GM21717 (cell line): ENCODE data around the gene FAF2.

Experiments used
- ATAC-seq: cut with Tn5 transposase; IDR thresholded peaks from one replicate; pipeline ENCODE4 v1.9.1; 2021; ENCODE audit warnings: mild to moderate bottlenecking, moderate library complexity; ENCODE audit not compliant: unreplicated experiment

The FAF2 gene

DNA sequence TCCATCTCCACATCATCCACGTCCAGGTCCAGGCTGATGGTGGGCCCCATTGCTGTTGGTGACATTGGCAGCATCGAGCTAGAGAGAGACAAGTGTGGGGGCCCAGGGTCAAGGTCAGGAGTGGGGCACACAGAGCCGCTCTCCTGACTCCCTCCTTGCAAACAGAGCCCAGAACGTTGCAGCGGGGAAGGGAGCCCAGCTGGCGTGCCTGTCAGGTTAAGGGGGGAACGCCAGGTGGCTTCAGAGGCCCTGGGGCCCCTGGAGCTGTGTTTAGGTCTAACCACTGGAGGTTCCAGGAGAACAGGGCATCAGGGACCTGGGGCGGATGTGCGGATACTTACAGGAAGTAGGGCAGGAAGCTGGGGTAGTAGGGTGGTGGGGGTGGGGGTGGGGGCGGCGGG is 81.6 kb downstream of the FAF2 start:
- ATAC-seq = no peak

DNA sequence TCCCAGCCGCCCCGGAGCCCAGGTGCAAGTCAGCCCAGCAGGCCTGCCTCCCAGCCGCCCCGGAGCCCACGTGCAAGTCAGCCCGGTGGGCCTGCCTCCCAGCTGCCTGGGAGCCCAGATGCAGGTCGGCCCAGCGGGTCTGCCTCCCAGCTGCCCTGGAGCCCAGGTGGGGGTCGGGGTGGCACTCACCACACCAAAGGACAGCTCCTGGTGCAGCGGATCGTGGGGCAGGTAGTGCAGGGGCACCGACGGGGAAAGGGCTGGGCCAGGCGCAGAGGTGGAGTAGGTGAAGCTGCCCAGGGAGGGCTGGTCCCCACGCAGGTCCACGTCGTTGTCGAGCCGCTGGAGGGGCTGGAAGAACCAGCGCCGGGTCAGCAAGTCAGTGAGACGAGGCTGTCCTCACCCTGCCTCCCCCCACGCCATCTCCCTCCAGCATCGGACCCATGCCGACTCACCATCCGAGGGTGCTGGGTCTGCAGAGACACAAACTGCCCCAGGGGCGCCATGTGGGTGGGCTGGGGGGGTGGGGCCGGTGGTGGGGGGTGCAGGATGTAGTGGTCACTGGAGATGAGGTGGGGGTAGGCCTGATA is 82.3 kb downstream of the FAF2 start:
- ATAC-seq = no peak

DNA sequence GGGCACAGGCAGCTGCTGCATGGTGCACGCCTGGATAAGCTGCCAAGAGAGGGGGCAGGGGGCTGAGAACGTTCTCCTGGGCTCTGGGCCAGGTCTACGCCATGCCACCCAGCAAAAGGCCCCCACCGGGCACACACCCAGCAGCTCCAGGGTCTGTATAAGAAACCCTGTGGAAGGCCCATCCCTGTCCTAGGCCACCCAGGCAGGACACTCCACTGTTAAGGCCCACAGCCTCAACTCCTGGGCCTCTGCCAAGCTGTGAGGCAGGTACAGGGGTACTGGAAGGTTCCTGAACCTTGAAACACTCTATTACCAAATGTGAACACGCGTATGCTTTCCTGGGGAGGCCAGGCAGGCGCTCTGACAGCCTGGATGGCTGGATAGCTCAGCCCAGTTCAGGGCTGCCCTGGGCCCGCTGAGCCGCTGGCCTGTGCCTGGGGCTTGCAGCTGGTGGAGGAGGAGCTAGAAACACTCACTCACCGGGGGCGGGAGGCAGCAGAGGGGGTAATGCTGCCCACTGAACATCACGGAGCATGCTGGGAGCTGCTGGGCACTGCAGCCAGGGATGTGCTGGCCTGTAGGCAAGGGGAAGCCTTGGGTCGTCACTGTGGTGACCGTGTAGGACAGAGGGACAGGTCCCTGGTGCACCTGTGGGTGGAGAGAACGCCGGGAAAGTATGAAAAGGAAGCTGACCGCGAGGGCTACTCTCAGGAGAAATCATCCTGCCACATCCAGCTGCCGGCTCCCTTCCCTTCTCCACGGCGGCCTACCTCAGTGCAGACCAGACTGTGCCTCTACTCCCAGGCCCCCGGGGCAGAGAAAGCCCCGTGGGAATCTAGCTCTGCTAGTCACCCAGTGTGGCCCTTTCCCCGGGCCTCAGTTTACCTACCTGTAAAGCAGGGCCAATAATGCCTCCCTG is 83.1 kb downstream of the FAF2 start:
- no peak for ATAC-seq

DNA sequence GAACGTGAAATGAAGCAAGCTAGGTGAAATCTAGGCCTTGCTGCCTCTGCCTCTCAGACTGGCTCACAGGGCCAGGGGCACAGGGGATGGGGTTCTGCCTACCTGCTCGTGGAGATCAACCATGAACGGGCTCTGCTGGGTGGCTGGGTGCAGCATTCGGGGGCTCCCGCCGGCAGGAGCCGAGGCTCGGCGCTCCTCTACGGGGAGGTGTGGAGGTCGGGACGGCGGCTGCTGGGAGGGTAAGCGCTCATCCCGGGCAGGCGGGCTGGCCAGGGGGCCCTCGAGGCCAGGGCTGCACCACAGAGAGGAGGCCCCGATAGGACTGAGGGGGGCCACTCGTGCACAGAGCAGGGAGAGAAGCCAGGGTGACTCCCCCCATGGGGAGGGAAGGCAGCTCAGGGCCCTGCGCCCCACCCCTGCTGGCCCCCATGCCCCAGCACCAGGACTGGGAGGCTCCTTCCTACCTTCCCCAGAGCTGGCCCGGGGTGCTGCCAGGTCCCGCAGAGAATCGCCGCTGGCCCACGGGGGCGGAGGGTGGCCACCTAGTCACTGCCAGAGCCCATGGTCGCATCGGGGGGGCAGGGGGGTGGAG is 83.8 kb downstream of the FAF2 start:
- ATAC-seq = no peak

DNA sequence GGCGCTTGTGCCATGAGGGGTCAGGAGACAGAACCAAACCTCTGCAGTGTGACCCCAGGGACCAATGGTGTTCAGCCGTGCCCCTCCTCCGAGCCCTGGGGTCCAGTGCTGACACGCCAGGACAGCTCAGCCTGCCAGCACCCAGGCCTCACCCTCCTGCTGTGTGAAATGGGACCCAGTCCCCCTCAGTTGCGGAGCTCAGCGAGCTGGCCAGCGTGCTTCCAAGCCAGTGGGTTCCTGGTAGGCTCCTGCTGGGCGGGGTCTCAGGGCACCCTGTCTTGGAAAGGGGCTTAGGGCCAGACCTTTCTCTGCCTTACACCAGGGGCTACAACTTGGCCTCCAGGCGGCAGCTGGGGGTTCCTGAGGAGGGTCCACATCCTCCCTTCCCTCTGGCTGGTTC is 84.6 kb downstream of the FAF2 start:
- ATAC-seq = no peak

DNA sequence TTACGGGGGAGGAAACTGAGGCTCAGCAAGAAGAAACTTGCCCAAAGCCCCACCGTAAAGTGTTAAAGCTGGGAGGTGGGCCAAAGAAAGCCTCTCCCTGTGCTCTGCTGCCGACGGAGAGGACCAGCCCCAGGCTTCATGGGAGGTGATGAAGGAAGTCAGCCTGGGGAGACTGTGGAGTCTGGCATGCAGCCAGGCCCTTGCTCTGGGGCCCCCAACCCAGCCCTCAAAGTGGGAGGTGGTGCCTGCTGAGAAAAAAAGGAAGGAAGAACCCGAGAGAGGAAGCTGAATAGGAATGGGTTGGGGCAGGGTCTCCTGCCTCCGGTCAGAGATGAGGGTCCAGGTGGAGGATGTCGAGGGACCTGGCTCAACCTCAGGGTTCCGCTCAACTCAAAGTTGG is 85.2 kb downstream of the FAF2 start:
- no peak for ATAC-seq

DNA sequence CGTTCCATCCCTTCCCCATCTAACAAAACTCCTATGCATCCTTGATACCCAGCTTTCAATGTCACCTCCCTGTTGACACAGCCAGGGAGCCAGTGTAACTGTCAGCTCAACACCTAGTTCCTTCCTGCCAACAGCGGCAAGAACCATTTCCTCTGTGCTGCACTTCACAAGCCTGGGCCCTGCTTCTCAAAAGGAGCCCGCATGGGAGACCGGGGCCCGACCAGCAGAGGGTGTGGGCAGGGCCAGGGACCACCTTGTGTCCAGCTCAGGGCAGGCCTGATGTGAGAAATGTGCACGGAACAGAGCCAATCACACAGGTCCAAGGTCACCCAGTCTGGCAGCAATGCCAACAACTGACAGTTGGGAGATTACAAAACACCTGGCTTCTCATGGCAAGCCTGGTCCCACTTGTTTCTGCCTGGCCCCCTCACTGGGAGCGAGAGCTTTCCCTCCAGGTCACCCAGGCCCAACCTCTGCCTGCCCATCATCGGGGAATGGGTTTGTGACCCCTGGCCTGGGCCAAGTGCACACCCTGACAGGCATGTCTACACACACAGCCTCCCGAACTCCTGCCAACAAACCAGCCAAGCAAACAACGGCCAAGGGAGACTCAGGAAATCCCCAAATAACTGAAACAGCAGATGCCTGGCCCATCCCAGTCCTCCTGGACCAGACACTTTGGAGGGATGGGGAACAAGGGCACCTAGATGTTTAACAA is 85.9 kb downstream of the FAF2 start:
- ATAC-seq = no peak

DNA sequence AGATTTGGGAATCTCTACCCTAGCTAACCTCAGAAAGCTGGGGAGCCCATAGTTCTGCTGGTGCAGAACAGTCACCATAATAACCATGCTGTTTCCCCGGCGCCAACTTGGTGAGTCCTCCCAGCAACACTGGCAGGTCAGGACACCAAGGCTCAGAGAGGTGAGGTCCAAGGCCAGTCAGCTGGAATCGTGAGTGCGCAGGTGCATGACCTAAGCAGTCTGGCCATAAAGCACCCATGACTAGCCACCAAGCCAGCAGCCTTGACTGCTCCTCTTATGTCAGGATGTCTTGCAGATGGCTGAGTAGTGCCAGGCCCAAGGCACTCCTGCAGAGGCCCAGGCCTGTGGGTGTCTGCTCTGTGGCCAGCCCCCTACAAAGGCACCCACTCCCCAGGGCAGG is 86.5 kb downstream of the FAF2 start:
- ATAC-seq = no peak

DNA sequence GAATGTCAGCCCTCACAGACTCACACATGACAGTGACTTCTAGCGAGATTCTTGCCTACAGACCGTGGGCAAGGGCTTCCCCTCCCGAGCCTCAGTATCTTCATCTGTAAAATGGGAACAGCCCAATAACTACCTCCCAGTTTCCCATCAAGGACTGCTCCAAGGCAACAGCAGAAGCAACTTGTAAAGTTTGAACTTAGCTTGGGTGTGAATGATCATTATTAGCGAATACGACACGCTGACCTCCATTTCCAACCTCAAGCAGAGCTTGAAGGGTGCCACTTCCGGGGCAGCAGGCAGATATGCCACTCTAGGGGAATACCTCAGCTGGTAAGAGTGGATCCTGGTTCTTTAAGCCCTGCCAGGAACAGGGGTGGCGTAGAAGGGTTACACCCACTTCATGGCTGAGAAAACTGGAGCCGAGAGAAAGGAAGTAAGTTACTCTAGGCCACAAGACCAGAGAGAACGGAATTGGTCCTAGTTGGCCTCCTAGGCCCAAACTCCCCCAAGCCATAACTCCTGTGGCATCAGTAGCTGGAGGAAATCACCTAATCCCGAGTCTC is 87.0 kb downstream of the FAF2 start:
- no peak for ATAC-seq

DNA sequence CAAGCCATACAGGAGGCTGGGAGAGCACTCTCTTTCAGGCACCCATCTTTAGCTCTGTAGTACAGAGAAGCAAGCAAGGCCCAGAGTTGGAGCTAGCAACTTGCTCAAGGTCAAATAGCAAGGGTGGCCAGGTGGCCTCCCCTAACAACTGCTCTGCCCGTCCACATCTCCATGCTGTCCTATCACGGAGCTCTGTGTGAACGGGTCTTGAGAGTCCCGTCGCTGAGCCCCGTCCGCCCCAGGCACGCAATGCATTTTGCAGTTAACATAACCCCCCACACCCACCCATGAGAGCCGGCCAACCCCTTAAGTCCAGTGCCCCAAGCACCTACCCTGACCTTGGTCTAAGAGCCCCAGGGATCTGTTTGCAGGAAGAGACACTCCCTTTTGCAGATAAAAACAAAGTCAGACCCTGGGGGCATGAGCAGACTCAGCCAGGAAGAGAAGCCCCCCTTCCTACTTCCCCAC is 87.5 kb downstream of the FAF2 start:
- ATAC-seq = no peak

DNA sequence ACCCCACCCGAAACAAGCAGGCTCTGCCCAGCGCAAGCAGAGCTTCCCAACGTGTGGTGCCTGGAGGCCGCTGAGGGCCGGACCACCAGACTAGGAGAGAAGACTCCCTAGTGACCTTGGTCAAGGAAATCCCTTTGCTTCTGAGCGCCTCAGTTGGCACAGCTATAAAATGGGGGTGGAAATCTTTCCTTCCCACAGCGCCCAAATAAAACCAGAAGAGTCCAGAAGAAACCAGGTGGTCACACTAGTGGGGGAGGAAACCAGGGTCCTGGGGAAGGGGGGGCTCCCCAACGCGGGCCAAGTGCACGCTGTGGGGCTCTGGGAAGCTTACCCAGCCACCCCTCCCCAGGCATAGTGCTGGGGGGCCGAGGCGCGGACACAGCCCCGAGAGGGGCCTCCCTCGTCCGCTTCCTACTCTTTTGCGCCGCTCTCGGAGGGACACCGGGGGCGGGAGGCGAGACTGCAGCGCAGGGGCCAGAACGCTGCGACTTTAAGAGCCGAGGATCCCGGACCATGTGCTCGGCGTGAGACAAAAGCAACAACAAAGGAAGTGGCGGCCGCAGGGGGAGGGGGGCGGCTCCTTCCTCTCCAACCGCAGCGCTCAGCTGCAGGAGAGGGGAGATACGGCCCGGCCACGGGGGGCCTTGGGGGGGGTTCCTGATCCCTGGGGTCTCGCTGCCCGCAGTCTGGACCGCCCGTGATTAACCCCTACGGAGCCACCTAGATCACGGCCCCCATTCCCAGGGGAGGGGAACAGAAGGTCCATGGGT is 88.1 kb downstream of the FAF2 start:
- ATAC-seq = no peak

DNA sequence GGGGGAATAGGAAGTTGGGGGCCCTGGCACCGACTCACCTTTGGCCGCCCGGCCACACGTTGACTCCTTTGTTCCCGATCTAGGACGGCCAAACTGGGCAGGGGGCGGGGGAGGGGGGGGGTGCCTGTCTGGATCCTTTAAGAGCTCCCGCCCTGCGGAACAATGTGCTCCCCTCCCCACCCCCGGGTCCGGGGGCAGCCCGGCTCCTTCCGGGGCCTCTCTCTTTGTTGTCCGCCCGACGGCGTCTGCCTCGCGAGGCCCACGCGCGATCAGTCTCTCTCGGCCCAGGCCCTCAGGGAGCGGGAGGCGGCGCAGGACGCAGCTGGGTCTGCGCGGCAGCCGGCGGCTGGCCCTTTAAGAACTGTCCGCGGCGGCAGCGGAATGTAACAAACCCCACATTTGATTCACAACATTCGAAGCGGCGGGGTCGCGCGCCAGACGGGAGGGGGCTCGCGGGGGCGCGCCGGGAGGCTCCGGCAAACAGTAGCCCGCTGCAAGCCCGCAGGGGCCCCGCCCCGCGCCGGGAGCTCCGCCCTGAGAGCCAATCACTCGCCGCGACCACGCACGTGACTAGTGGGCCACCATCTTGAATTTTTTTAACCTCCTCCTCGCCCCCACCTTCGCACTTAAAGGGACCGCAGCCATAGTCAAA is 88.8 kb downstream of the FAF2 start, which contains the start of gene RNF44:
TSS of gene RNF44 (minus strand) at position 501 of the 652 bp plus-strand sequence. CDS start 4,930 bp downstream, outside the sequence.
- ATAC-seq = peak; percentile 46

DNA sequence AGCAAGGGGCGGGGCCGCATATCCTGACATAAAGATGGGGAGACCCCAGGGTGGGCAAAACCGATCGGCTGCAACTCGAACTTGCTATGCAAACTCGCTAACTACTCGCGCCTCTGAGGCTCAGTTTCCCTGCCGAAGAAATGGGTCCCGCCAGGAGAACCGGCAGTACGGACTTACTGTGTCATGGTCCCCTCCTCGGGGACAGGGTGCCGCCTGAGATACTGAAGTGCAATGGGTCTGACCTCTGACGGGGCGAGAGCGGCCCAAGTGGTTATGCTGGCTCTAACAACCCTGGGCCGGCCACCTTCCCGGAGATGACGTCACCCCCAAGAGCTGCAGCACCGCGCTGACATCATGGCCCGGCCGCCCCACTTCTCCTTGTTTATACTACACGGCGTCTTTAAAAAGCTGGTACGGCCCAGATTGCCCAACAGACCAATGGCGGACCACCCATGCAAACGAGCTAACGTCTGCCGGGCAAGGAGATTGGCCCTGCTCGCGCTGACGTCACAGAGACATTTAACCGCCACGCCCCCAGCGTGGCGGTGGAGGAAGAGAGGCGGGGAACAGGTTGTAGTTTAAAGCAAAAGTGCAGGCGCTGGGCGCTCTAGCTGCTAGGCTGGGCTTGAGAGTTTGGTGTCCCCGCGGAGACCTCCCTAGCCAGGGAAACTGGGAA is 89.5 kb downstream of the FAF2 start:
- ATAC-seq = peak; percentile 66

DNA sequence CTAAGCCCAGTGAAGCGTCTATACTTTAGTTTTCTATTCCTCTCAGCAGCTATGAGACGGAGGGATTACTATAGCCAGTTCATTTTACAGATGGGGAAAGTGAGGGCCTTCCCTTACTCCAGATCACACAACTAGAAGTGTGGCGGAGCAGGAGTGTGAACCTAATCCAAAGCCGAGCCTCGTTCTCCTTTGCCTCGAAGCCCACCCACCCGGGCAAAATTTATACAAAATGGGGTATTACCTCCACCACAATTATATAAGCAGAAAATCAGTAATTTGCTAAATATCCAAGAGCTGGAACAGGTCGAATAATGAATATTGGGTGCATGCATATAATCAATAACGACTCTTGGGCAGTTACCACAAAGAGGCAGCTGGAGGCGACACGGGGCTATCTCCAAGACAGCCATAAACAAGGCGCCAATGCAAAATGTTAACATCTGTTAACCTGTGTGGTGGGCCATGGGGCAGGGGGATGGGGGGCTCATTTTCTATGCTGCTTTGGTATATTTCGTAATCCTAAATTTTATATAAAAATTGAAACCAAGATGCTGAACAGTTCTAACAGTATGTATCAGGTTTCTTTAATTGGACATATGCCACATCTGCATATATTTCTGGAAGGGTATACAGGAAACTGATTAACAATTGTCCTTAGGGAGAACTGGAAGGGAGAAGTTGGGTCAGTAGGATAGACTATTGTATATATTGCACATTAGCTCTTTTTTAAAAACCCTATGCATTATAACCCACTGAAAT is 90.2 kb downstream of the FAF2 start:
- no peak for ATAC-seq

DNA sequence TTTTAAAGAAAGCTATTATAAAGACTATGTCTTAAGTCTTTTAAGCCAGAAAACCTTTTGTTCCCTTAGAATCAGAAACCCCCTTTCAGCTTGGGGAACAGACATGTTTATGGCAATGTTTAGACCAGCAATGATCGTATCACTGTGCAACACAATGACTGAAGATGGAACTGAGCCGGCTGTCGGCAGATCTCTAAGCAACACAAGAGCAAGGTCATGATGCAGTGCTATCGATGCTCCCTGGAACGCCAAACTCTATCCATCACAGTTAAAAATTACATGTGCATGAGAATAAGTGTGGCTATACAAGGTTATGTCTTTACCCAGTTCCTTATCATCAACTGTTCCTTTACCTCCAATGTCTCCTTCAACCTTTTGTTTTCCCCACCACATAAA is 90.8 kb downstream of the FAF2 start:
- ATAC-seq = no peak

DNA sequence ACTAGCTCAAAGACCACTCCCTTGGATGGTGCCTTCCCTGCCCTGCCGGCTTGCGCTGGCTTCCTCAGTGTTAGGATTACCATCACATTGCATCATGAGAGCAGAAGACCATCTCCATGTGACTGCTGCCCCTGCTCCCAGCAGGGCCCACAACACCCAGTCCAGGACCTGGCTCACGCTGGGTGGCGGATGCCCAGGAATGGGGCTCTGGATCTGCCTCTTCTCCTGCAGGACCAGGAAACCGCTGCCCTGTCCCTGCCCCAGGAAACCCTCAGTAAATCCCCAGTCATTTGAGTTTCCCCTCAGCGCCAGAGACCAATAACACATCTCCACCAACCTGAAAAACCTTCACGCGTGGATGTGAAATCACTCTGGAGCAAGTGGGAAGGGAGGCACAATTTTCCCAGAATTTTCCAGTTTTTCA is 92.3 kb downstream of the FAF2 start:
- ATAC-seq = no peak

DNA sequence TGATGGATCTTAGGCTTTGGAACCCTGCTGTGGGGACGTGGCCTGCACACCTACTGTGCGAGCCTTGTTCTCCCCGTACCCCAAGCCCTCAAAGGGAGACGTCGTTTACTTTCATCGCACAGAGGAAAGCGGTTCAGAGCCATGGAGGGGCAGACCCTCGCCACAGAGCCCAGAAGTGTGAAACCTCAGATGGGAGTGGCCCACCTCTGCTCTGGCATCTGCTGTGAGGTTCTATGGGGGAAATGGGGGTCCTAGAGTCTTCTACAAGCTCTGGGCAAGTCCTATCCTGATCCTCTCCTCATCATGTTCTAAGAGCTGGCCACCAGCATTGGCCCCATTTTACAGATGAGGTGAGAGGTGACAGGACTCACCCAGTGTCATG is 92.8 kb downstream of the FAF2 start:
- no peak for ATAC-seq
